GM18505 (cell line): Measurements from ENCODE around the gene TBC1D2B.

ENCODE experiments used
- ATAC-seq: cut with Tn5 transposase; IDR thresholded peaks from one replicate; pipeline ENCODE4 v1.9.1; 2021; ENCODE audit not compliant: unreplicated experiment
- POLR2A ChIP-seq: IDR thresholded peaks from 4 replicates; pipeline ENCODE4 v1.6.1; 2011; ENCODE audit warnings: borderline replicate concordance; ENCODE audit not compliant: insufficient read depth, insufficient read length; ENCODE audit errors: extremely low read depth

TBC1D2B gene

DNA sequence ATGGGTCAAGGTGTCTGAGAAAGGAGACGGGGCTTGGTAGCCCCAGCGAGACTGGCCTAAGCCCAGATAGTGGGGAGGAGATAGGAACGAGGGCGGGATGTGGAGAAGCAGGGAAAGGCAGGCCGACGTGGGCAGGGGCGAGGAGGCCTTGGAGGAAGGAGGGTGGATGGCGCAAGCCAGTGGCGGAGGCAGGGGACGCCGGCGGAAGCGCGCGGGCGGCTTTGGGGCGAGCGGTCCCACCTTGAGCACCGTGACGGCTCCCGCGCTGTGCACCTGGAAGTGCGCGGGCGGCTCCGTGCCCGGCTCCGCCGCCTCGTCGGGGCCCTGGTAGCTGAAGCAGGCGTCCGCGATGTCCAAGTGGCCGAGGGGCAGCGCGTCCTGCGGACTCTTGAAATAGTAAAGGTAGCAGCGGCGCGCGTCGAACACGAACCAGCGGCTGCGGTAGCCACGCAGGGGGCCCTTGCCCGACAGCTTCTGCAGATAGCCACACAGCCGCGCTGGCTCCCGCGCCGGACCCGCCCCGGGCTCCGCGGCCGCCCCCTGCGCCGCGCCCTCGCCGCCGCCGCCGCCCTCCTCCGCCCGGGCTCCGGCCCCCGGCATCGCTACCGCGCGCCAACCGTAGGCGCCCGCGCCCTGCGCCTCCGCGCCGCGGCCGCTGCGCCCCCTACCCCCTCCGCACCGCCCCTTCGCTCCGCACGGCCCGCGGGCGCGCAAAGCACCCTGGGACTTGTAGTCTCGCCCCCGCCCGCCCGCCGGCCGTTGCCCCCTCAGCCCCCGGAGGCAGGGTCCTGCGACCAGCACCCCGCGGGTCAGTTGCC is at the start of gene TBC1D2B:
TBC1D2B (minus strand) TSS at position 659 of the 818 bp plus-strand sequence; CDS start at position 600, 59 bp downstream.
- TF ChIP-seq POLR2A = peak; percentile 45
- ATAC-seq = peak; percentile 77

DNA sequence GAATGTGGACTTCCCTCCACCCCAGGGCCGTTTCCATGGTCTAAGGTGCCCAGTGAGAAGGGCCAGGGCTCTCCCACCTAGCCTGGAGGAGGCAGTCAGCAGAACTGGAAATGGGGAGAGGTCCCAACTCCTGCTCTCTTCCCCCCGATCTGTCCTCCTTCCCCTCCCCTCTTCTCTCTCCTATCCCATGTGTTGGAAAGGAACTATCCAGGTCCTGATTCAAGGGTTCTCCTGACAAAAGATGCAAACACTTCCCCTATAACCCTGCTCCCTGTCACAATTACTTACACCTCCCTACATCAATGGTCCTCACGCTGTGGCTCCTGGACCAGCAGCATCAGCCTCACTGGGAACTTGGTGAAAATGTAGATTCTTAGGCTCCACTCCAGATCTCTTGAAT is 47.8 kb upstream of the TBC1D2B start:
- no peak for TF ChIP-seq POLR2A

DNA sequence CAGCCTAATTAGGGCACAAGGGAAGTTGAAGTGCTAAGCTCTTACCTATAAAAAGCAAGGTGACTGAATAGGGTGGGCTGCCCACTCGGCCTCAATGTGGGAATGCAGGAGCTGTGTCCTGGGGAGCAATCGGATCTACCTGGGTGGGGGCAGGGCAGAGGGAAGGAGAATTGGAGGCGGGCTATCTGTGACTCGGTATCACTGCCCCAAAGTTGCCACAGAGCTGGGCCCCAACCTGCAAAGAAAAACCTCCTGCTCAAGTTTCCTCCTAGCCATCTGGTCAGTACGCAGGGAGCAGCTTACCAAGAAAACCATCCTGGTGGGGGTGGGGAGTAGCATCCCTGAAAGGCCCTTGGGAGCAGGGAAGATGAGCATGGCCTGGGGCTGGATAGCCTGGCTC is 43.0 kb upstream of the TBC1D2B start:
- no peak for ATAC-seq
- TF ChIP-seq POLR2A = no peak

More for the DNA sequence above, 47.8 kb upstream of the TBC1D2B start:
- no peak for ATAC-seq

DNA sequence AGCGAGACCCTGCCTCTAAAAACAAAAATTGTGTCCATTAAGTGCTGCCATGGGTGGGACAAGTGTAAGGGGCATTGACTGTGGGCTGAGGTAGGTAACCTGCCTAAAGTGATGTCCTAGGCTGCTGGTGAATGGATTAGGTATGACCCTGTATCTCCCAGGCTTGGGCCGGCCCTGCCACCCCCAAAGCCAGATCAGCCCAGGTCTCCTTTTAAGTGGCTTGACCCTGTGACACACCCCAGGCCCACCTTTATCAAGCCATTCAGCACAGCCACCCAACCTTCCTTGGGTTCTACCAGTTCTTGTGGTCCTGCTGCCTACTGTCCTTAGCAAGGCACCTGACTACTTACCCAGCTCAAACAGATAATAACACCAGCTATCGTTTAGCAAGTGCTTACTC is 35.0 kb upstream of the TBC1D2B start:
- no peak for ATAC-seq
- TF ChIP-seq POLR2A = no peak

DNA sequence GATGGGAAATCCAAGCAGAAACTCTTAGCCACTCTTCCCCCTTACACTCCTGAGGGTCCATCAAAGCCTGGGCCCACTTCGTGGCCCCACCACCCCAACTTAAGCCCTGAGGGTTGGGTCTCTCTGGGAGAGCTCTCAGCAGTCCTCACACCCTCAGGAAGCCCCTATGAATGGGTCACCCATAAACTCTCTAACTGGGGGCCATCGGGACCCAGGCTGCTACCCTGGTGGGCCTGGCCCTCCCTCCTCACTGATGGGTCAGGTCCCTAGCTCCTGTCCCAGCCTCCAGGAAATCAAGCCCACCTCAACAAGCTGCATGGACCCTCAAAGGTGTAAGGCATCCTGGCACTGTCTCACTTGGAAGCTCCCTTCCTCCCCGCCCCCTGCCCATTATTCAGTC is 34.3 kb upstream of the TBC1D2B start:
- TF ChIP-seq POLR2A = no peak
- no peak for ATAC-seq

DNA sequence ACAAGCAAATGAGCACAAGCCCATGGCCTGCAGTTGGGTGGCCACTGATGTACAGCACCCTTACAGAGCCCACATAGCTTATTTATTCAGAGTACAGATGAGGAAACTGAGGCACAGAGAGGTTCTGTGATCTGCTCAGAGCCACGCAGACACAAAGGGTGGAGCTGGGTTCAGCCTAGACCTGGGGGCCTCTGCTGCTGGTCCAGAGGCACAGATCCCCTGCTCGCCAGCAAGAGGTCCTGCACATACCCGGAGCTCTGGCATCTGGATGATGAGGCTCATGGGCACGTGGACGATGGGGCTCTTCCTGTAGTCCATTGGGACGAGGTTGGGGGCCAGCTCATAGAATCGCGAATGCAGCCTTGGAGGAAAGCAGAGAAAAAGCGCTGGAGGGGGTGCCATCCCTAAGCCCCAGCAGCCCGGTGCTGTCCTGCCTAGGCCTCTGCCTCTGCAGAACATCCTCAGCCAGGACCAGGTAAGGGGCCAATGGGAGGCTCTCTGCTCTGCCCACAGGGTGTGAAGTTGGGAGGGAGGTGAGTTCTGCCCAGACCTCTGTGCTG is 33.5 kb upstream of the TBC1D2B start:
- TF ChIP-seq POLR2A = no peak
- no peak for ATAC-seq

DNA sequence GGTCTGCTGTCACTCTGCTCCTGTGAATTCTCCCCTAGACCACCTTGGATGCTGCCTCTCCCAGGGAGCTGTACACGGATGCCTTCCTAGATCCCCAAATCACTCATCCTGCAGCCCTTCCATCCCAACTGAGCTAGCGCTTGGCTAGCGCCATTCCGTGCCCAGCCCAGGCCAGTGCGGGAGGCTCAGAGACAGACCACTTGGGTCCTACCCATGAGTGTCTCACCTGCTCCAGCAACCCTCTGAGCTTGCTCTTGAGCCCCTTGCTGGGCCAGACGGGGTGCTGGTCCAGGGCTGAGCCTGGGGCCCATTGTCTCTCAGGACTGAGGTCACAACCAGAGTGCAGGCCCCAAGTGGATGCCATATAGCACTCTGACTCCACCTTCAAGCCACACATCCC is 32.6 kb upstream of the TBC1D2B start:
- TF ChIP-seq POLR2A = no peak
- no peak for ATAC-seq

DNA sequence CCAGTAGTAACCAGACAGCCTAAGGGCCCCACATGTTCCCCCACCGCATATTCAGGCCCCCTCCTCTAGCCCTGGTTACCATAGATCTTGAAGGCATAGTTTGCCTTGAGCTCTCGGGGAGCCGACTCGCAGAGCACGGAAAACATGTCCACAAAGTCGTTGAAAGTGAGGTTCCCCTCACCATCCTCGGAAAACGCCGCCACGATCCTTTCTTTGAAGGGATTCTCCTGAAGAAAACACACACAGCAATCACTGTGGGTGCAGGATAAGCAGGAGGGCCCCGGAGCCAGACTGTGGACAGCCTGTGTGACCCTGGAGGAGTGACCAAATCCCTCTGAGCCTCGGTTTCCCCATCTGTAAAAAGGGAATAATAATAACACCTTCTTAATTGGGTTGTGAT is 31.6 kb upstream of the TBC1D2B start:
- no peak for TF ChIP-seq POLR2A
- ATAC-seq = no peak

DNA sequence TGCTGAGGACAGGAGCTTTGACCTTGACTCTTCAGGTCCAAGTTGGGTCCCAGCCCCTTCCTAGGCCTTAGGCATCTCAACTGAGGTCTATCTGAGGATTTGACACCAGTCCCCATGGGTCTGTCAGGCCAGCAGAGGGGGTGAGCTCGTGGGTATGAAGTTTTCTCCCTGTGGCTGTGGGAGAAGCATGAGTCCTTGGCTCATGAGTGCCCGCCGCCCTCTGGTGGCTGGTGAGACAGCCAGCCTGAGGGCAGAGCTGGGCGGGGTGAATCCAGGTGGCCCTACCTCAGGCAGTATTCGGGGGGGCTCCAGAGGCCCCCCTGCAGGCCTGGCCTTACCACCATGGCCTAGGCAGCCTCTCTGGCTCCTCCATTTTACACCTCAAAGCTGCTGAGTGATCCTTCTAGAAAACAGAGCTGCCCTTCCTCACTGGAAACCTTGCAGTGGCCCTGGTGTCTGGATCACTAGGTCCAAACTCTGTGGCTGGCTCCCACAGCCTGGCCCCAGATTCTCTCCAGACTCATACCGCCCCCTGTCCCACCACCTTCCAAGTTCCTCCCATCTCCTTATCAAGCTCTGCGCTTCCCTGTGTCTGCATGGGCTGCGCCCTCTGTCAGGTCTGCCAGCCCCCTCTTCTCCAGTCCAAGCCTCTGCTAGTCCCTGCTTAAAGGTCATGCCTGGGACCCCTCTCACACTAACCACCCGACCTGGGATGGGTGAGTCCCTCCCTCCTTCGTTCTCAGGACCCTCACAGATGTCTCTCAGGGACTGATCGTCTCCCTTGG is 31.0 kb upstream of the TBC1D2B start:
- ATAC-seq = no peak
- no peak for TF ChIP-seq POLR2A

DNA sequence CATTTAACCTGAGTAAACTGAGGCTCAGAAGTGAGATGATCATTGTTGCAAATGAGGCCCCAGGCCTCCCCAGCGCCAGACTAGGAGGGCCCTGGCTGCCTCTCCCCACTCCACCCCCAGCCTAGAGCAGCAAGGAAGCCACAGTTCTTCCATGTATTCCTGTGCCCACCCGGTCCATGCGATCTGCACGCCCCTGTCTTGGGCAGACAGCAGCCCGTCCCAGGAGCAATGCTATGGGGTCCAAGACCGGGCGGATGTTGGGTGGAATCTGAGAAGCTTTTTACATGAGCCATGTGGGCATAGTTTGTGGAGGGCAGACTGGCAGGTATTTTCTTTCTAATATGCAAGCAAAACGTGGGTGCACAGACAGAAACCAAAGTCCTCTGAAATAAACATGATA is 30.0 kb upstream of the TBC1D2B start:
- no peak for TF ChIP-seq POLR2A
- ATAC-seq = no peak

DNA sequence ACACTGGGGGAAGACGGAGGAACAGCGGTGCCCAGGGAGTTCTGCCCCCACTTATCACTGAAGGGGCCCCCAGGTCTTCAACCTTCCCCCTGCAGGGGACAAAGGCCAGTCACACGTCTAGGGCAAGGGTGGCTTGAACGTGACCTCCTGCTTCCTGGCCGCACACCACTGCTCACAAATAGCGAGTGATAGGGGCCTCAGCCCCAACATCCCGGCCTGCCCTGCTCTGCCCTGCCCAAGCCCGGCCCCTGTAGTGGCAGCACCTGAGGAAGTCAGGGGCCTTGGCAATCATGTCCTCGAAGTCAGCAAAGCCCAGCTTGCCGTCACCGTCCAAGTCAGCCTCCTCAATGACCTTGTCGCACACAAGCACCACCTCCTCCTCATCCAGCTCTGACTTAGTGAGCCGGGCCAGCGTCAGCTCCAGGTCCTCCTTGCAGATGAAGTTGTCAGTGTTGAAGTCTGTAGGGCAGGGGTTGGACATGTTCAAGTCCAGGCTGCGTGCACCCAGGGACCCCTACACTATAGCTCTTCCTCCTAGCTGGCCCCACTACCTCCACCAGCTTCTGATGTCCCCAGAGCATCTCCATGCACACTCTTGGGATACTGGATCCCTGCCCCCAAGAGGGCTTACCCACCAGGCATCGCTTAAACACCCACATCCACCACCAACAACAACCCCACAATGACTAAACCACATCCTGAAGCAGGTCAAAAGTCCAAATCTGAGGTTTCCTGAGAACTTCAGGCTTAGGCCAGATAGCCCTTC is 28.1 kb upstream of the TBC1D2B start:
- no peak for ATAC-seq
- TF ChIP-seq POLR2A = no peak

DNA sequence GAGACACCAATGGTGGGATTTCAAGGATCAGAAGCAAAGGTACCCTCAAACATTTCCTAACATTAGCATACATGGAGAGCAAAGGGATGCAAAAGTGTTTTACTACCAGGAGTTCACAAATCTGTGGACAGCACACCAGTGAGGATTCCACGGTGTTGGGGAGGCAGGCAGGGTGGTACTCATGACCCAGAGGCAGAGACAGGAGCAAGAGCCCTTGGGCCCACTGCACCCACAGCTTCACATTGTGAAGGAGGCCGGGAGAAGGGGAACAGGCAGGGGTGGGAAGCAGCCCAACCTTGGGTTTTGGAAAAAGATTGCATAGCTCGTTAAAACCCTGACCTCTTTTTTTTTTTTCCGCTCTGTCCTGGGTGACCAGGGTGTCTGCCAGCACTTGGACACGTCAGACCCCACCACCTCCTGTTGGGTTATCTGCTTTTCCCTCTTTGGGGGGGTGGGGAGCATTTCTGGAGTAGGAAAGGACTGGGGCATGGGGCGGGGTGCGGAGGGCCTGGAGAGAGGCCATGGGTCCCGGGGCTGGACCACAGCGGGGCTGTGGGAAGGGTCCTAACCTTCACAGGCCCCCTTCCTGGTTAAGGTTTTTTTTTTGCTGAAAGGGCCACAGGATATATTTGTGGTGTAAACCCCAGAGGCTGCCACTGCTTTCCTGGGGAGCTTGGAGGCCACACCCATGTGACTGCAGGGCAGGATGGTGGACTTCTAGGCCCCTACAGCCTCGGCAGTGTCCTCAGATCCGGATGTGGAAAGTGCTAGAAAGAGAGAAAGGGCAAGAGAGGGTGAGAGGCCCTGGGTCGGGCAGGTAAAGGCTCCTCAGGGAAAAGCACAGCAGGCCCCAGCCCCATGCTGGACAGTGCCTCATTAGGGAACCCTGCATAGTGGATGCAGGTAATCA is 27.3 kb upstream of the TBC1D2B start:
- ATAC-seq = no peak
- TF ChIP-seq POLR2A = no peak
